K562 (cell line): ENCODE data around the gene PDIA4. TPM values are rescaled to one million over a fixed set of nuclear protein-coding genes. Genes with fewer than 3 reads are reported as not detected.

ENCODE experiments used
- C11orf30 ChIP-seq: fragments of 450-650 bp; IDR thresholded peaks from 2 replicates; pipeline ENCODE4 v1.6.1; 2016; ENCODE audit warnings: low read depth, mild to moderate bottlenecking
- CUX1 ChIP-seq: fragments of 200-800 bp; sonication (Bioruptor generic); IDR thresholded peaks from 2 replicates; pipeline ENCODE4 v1.6.1; 2016; ENCODE audit warnings: missing genetic modification characterization, missing compliant biosample characterization
- ETS2 ChIP-seq: IDR thresholded peaks from 2 replicates; pipeline ENCODE4 v1.6.1; 2016; ENCODE audit warnings: borderline replicate concordance, missing genetic modification characterization, mild to moderate bottlenecking, moderate library complexity, missing compliant biosample characterization; ENCODE audit not compliant: poor library complexity, severe bottlenecking
- HMBOX1 ChIP-seq: sonication (generic); IDR thresholded peaks from 2 replicates; pipeline ENCODE4 v1.6.1; 2016
- ILK ChIP-seq: fragments of 450-650 bp; IDR thresholded peaks from 2 replicates; pipeline ENCODE4 v1.6.1; 2016; ENCODE audit warnings: missing genetic modification characterization, low read depth, mild to moderate bottlenecking, missing compliant biosample characterization, moderate library complexity, borderline replicate concordance
- MCM5 ChIP-seq: fragments of 450-650 bp; IDR thresholded peaks from 2 replicates; pipeline ENCODE4 v1.6.1; 2016; ENCODE audit warnings: low read depth
- PKNOX1 ChIP-seq: fragments of 450-650 bp; IDR thresholded peaks from 2 replicates; pipeline ENCODE4 v1.6.1; 2016
- RB1 ChIP-seq: fragments of 450-650 bp; IDR thresholded peaks from 2 replicates; pipeline ENCODE4 v1.6.1; 2017; ENCODE audit warnings: low read depth, mild to moderate bottlenecking
- RBM15 ChIP-seq: fragments of 200-400 bp; formaldehyde crosslinking; IDR thresholded peaks from 2 replicates; pipeline ENCODE4 v1.6.1; 2018; ENCODE audit warnings: mild to moderate bottlenecking, low read length, moderate library complexity; ENCODE audit not compliant: insufficient read depth
- RBM17 ChIP-seq: fragments of 200-400 bp; formaldehyde crosslinking; IDR thresholded peaks from 2 replicates; pipeline ENCODE4 v1.6.1; 2017; ENCODE audit warnings: low read depth, mild to moderate bottlenecking, low read length, borderline replicate concordance
- SAFB2 ChIP-seq: fragments of 200-400 bp; formaldehyde crosslinking; IDR thresholded peaks from 2 replicates; pipeline ENCODE4 v1.6.1; 2018; ENCODE audit warnings: borderline replicate concordance, low read length, low read depth, moderate library complexity; ENCODE audit not compliant: severe bottlenecking
- STAT5A ChIP-seq: IDR thresholded peaks from 2 replicates; pipeline ENCODE4 v1.6.1; 2012; ENCODE audit warnings: low read length, inconsistent platforms, borderline replicate concordance
- STAT5B ChIP-seq: fragments of 250-450 bp; sonication (Bioruptor Pico); IDR thresholded peaks from 2 replicates; pipeline ENCODE4 v1.8.0; 2021; ENCODE audit warnings: mild to moderate bottlenecking, inconsistent platforms
- TAF9B ChIP-seq: fragments of 450-650 bp; IDR thresholded peaks from 2 replicates; pipeline ENCODE4 v1.6.1; 2018; ENCODE audit warnings: mild to moderate bottlenecking; ENCODE audit not compliant: partially characterized antibody
- TGIF2 ChIP-seq: sonication (generic); formaldehyde crosslinking; IDR thresholded peaks from 2 replicates; pipeline ENCODE4 v1.8.1; 2022; ENCODE audit warnings: mild to moderate bottlenecking, missing genetic modification reagents, moderate library complexity
- XRCC4 ChIP-seq: IDR thresholded peaks from one replicate; pipeline ENCODE4 v1.6.1; 2011; ENCODE audit not compliant: insufficient read depth, insufficient read length; ENCODE audit errors: extremely low read depth
- ZFP1 ChIP-seq: fragments of 450-650 bp; formaldehyde crosslinking; IDR thresholded peaks from 2 replicates; pipeline ENCODE4 v1.4.0; 2020; ENCODE audit warnings: mild to moderate bottlenecking, mixed read lengths
- ZFP36 ChIP-seq: fragments of 150-350 bp; IDR thresholded peaks from 2 replicates; pipeline ENCODE4 v1.6.1; 2018; ENCODE audit warnings: low read length, low read depth; ENCODE audit not compliant: partially characterized antibody
- ZNF165 ChIP-seq: fragments of 250-450 bp; sonication (Bioruptor Pico); IDR thresholded peaks from 2 replicates; pipeline ENCODE4 v1.4.0; 2020; ENCODE audit warnings: borderline replicate concordance
- ZNF212 ChIP-seq: fragments of 450-650 bp; formaldehyde crosslinking; IDR thresholded peaks from 2 replicates; pipeline ENCODE4 v1.4.0; 2020; ENCODE audit warnings: mild to moderate bottlenecking
- ZNF232 ChIP-seq: sonication (generic); formaldehyde crosslinking; IDR thresholded peaks from 2 replicates; pipeline ENCODE4 v1.8.0; 2022; ENCODE audit warnings: mild to moderate bottlenecking, missing genetic modification reagents
- ZNF282 ChIP-seq: sonication (generic); formaldehyde crosslinking; IDR thresholded peaks from 2 replicates; pipeline ENCODE4 v1.8.1; 2023; ENCODE audit warnings: missing genetic modification reagents
- polyA plus RNA-seq, 8 experiments: library from polyadenylated mRNA; depleted of rRNA in 4 of 8; stranded (reverse) in 5 of 8; unstranded in 3 of 8; fragments of >200 nt; fragmentation: Nextera tagmentation in 2 of 8; fragmentation: Illumina TruSeq in 1 of 8; extraction: Ambion mirVana in 2 of 8; extraction: Trizol in 1 of 8; gene quantifications; 2 replicates each; pipeline versions ENCODE4 v1.2.1 to v1.2.3, GENCODE V29; 2011 to 2014; ENCODE audit warnings: inconsistent platforms in 1 of 8, missing spikeins in 1 of 8
- total RNA-seq, 7 experiments: library from RNA; depleted of rRNA in 6 of 7; stranded (reverse); fragments of >200 nt in 6 of 7; fragmentation: Illumina TruSeq in 2 of 7; extraction: Trizol in 2 of 7; gene quantifications; 2 replicates each; pipeline versions ENCODE4 v1.2.1 to v1.2.3, GENCODE V29; 2011 to 2021; ENCODE audit warnings: low replicate concordance in 1 of 7

The PDIA4 gene
- total and polyA plus RNA-seq, 9 of the 15 experiments (the other 6 are each of a cell fraction or from before 2014, with no cell fraction given): 9.1 to 175 (median 146) TPM

GRCh38 chr7:149027611-149028345 is 527 bp downstream of the PDIA4 start (continued):
- TF ChIP-seq TAF9B (peak; percentile 41), ETS2 (no peak), ZNF282 (CRISPR knock-in tag) (peak; percentile 82; the same call in 1 of the 2 replicates), TGIF2 (CRISPR knock-in tag) (peak; percentile 96; the same call in 1 of the 2 replicates), RBM17 (no peak), XRCC4 (no peak), ILK (tag) (no peak), PKNOX1 (no peak), C11orf30 (no peak), ZFP1 (CRISPR knock-in tag) (no peak), ZFP36 (no peak), RBM15 (0 out of 2 replicates have a peak, but pooled peaks have one; percentile 36), STAT5A (no peak), ZNF232 (CRISPR knock-in tag) (no peak), RB1 (no peak; the same call in 1 of the 2 replicates), CUX1 (no peak), ZNF165 (CRISPR knock-in tag) (no peak), HMBOX1 (no peak), MCM5 (no peak), SAFB2 (no peak), STAT5B (CRISPR knock-in tag) (no peak), ZNF212 (no peak)
